SH-SY5Y (cell line): ENCODE measurements around the gene ADAMTS2.

Experiments
- GATA2 ChIP-seq: IDR thresholded peaks from 2 replicates; pipeline ENCODE4 v1.6.1; 2011; ENCODE audit warnings: mild to moderate bottlenecking, low read depth, low read length
- GATA3 ChIP-seq: IDR thresholded peaks from 2 replicates; pipeline ENCODE4 v1.6.1; 2011; ENCODE audit warnings: low read depth, mild to moderate bottlenecking, low read length, moderate library complexity

GRCh38 chr5:179300581-179301180 lies 44.6 kb downstream of the ADAMTS2 start:
- TF ChIP-seq GATA2 (no peak), GATA3 (no peak)
